ENCODE data around the gene STXBP6.

- TF ChIP-seq CTCF (conservative IDR thresholded peaks at IDR 0.05) (no peak), EZH2 (IDR thresholded peaks at IDR 0.05; ENCODE audit: low read depth) (no peak)
Observed at GRCh38 chr14:24785698-24786097, 264.2 kb downstream of the STXBP6 start.

Measured in PC-9 (cell line).